ENCODE results near the gene AZIN2.

AZIN2 gene

DNA sequence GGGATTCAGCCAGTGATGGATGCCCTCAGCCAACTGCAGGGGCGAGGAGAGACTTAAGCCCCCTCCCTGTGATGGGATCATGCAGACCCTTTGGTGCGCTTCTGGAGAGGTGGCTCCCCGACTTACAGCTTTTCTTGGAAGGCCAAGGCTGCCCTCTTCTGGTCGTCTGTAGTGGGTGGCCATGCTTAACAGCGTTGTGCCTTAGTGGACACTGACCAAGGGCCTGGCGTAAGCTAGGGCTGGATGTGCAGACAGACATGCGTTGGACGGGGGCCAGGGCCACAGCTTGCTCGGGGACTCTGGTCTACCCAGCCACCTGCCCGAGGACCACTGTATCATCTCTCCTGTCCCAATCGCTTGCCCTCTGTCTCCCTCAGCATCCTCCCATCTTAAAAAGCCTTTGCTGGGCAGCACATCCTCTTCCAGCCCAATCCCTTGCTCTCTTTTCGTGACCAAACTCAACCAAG is 5.5 kb downstream of the AZIN2 start:
- TF ChIP-seq, protein P1, sequence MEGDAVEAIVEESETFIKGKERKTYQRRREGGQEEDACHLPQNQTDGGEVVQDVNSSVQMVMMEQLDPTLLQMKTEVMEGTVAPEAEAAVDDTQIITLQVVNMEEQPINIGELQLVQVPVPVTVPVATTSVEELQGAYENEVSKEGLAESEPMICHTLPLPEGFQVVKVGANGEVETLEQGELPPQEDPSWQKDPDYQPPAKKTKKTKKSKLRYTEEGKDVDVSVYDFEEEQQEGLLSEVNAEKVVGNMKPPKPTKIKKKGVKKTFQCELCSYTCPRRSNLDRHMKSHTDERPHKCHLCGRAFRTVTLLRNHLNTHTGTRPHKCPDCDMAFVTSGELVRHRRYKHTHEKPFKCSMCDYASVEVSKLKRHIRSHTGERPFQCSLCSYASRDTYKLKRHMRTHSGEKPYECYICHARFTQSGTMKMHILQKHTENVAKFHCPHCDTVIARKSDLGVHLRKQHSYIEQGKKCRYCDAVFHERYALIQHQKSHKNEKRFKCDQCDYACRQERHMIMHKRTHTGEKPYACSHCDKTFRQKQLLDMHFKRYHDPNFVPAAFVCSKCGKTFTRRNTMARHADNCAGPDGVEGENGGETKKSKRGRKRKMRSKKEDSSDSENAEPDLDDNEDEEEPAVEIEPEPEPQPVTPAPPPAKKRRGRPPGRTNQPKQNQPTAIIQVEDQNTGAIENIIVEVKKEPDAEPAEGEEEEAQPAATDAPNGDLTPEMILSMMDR (conservative IDR thresholded peaks at IDR 0.05; ENCODE audit: low read depth, low read length) = peak; percentile 90
- no peak overlapping the region for H3K4me3 ChIP-seq (ENCODE audit: low read depth, low read length)
- peak; percentile 92 for DNase-seq (ENCODE audit: low read depth)

DNA sequence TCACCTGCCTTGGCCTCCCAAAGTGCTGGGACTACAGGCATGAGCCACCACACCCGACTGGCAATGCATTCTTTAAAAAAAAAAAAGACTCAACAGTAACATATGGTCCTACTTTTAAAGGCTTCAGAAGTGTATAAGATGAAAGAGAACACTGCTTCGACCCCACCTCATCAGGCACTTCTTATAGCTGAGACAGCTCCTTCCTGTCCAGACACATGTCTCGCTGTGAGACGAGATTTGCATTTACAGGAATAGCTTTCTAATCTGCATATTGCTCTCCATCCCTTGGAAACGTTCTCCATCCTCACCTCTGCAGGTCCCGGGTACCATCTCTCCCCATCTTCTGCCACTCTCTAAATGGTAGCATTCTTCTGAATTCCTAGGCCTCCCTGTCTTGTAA is 6.7 kb downstream of the AZIN2 start:
- no peak overlapping the region for H3K4me3 ChIP-seq (ENCODE audit: low read depth, low read length)
- TF ChIP-seq, protein P1 (conservative IDR thresholded peaks at IDR 0.05; ENCODE audit: low read depth, low read length) = no peak
- DNase-seq (ENCODE audit: low read depth) = no peak

DNA sequence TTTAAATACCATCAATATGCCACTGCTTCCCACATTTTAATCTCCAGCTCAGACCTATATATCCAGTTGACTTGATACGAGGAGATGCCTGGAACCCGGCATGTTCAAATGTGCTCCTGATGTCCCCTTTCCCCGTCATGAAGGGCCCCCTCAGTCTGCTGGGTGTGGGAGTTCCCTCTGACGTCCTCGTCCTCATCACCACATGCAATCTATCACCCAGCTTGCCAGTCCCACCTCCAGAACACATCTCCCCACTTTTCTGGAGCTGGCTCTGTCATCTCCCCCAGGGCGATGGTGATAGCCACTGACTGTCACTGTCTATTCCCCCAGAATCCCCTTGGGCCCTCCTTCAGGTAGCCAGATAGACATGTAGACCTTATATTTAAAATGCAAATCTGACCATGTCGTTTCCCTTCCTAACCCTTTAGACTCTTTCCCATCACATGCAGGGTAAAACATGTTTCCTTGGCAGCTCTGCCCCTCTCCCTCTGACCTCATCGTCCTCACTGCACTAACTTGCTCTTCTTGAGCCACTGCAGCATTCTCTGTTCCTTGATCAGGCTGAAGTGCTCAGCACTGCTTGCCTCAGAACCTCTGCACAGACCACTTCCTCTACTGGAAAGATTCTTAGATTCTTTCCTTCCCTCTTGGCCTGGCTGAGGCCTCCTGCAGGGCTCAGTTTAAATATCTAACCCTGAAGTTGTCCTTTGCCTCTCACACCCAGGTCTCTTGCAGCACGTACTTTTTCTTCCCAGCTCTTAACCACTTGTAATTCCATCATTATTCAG is 7.4 kb downstream of the AZIN2 start:
- TF ChIP-seq, protein P1 (conservative IDR thresholded peaks at IDR 0.05; ENCODE audit: low read depth, low read length) = no peak
- peak; percentile 92 for DNase-seq (ENCODE audit: low read depth)
- no peak overlapping the region for H3K4me3 ChIP-seq (ENCODE audit: low read depth, low read length)

DNA sequence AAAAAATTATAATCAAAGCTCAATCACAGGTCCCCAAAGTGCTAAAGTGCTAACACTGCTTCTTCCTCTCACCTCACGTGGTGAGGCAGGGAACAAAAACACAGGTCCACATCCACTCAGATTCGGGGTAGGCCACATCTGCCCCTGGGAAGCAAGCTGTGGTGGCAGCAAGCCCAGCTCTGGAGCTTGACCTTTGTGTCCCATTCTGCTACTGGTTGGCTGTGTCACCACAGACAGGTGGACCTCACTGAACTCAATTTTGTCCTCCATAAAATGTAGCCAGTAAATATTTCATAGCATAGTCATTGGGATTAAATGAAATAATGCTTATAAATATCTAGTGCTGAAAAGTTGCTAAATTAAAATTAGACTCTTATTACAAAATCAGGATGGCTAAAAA is 8.5 kb downstream of the AZIN2 start:
- H3K4me3 ChIP-seq (ENCODE audit: low read depth, low read length) = no peak overlapping the region
- TF ChIP-seq, protein P1 (conservative IDR thresholded peaks at IDR 0.05; ENCODE audit: low read depth, low read length) = no peak
- DNase-seq (ENCODE audit: low read depth) = no peak

GRCh38 chr1:33092438-33092837 is 11.5 kb downstream of the AZIN2 start:
- peak; percentile 46 for DNase-seq (ENCODE audit: low read depth)
- TF ChIP-seq, protein P1 (conservative IDR thresholded peaks at IDR 0.05; ENCODE audit: low read depth, low read length) = no peak
- H3K4me3 ChIP-seq (ENCODE audit: low read depth, low read length) = no peak overlapping the region

DNA sequence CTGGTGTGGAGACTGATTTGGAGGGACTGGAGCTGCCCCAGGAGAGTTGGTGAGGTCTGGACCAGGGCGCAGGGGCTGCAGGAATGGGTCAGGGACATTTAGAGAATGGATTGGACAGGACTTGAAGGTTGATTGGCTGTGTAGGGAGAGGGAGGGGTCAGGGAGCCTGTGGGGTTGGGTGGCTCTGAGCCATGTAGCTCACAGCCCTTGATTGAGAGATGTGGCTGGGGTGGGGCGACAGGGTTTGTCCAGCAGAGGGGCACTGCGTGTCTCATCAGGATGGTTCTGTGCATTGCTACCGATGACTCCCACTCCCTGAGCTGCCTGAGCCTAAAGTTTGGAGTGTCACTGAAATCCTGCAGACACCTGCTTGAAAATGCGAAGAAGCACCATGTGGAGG is 12.1 kb downstream of the AZIN2 start:
- H3K4me3 ChIP-seq (ENCODE audit: low read depth, low read length) = no peak overlapping the region
- DNase-seq (ENCODE audit: low read depth) = no peak
- TF ChIP-seq, protein P1 (conservative IDR thresholded peaks at IDR 0.05; ENCODE audit: low read depth, low read length) = peak; percentile 16

GRCh38 chr1:33094486-33094885 is 13.5 kb downstream of the AZIN2 start:
- H3K4me3 ChIP-seq (ENCODE audit: low read depth, low read length) = no peak overlapping the region
- no peak for DNase-seq (ENCODE audit: low read depth)
- TF ChIP-seq, protein P1 (conservative IDR thresholded peaks at IDR 0.05; ENCODE audit: low read depth, low read length) = no peak
